ENCODE measurements around the gene COL24A1. TPM values are rescaled to one million over a fixed set of nuclear protein-coding genes. Genes with fewer than 3 reads are reported as not detected.
"Not testable (repeated sequence)": the region's sequence is repeated elsewhere in the genome, so short reads cannot be mapped to it uniquely, and the experiment has no call there.

COL24A1 gene
- total and polyA plus RNA-seq, 7 donors = under 0.01 to 8.6 (median 6.7) TPM; not detected in 1

GRCh38 chr1:85806236-85806965 lies 350.2 kb downstream of the COL24A1 start:
- no peak for DNase-seq
- H3K4me1 ChIP-seq = no peaks in the 10 kb centered on the region
- no peaks in the 10 kb centered on the region for H3K27me3 ChIP-seq
- intact Hi-C loops (cut with DNase I) = no loop called here
- peaks cover 0 to 6% (median 0%) of the 10 kb centered on the region in 4 donors for H3K9me3 ChIP-seq
- H3K4me3 ChIP-seq = no peak overlapping the region
- no peak for TF ChIP-seq POLR2AphosphoS5 (IDR thresholded peaks at IDR 0.05)
- TF ChIP-seq POLR2A (IDR thresholded peaks at IDR 0.05) = no peak
- TF ChIP-seq EP300 (IDR thresholded peaks at IDR 0.05) = no peak
- TF ChIP-seq CTCF (IDR thresholded peaks at IDR 0.05) = no peak
- 15 to 61% methylated on average over 1 of the region's 1 CpG for WGBS, 2 donors
- H3K27ac ChIP-seq = no peak overlapping the region
- H3K36me3 ChIP-seq = no peaks in the 10 kb centered on the region

- WGBS, 2 donors = 92 to 94% methylated on average over 1 of the region's 1 CpG
- no peaks in the 10 kb centered on the region for H3K27me3 ChIP-seq
- no peaks in the 10 kb centered on the region for H3K4me1 ChIP-seq
- H3K36me3 ChIP-seq = no peaks in the 10 kb centered on the region
- no peak for DNase-seq
- no peaks in the 10 kb centered on the region for H3K9me3 ChIP-seq
- intact Hi-C loops (cut with DNase I) = no loop called here
- TF ChIP-seq EP300 (IDR thresholded peaks at IDR 0.05) = no peak
- TF ChIP-seq POLR2A (IDR thresholded peaks at IDR 0.05) = no peak
- no peak for TF ChIP-seq POLR2AphosphoS5 (IDR thresholded peaks at IDR 0.05)
- TF ChIP-seq CTCF (IDR thresholded peaks at IDR 0.05) = no peak
- no peak overlapping the region for H3K4me3 ChIP-seq
- no peak overlapping the region for H3K27ac ChIP-seq
These were observed 355.1 kb downstream of the COL24A1 start for GRCh38 chr1:85801520-85801919.

- Histone ChIP-seq H3K9me3 (no peaks in the 10 kb centered on the region), H3K4me1 (no peaks in the 10 kb centered on the region), H3K4me3 (no peak overlapping the region), H3K27ac (no peak overlapping the region), H3K27me3 (no peaks in the 10 kb centered on the region), H3K36me3 (no peaks in the 10 kb centered on the region)
- DNase-seq = no peak
- intact Hi-C loops (cut with DNase I) = no loop called here
- WGBS, 2 donors = 83 to 87% methylated on average over 2 of the region's 2 CpGs
- no peak for TF ChIP-seq POLR2A (IDR thresholded peaks at IDR 0.05)
- TF ChIP-seq CTCF (IDR thresholded peaks at IDR 0.05) = no peak
- TF ChIP-seq EP300 (IDR thresholded peaks at IDR 0.05) = no peak
- TF ChIP-seq POLR2AphosphoS5 (IDR thresholded peaks at IDR 0.05) = no peak
These were observed 356.8 kb downstream of the COL24A1 start for GRCh38 chr1:85799737-85800136.

DNA sequence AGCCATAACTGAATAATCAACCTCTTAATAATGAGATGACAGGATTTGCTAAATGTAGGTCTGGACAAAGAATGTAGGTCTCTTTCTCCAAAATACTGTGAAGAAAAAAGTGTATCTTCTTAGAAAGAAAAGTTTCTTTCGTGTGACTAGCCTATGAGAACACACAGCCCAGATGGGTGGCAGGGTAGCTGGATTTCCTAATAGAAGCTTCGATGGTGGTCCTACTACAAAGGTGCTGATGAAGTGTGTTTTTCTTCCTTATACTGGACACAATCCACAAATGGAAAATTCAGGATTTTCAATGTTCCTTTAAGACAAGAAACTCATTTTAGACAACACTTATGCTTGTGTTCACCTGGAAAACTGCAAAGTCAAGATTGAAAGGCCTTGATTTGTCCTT lies 358.2 kb downstream of the COL24A1 start:
- H3K9me3 ChIP-seq = no peaks in the 10 kb centered on the region
- 87 to 88% methylated on average over 2 of the region's 2 CpGs for WGBS, 2 donors
- no peaks in the 10 kb centered on the region for H3K36me3 ChIP-seq
- intact Hi-C loops (cut with DNase I) = no loop called here
- TF ChIP-seq EP300 (IDR thresholded peaks at IDR 0.05) (no peak), CTCF (IDR thresholded peaks at IDR 0.05) (no peak), POLR2AphosphoS5 (IDR thresholded peaks at IDR 0.05) (no peak), POLR2A (IDR thresholded peaks at IDR 0.05) (no peak)
- H3K27me3 ChIP-seq = no peaks in the 10 kb centered on the region
- no peak overlapping the region for H3K27ac ChIP-seq
- no peaks in the 10 kb centered on the region for H3K4me1 ChIP-seq
- H3K4me3 ChIP-seq = no peak overlapping the region
- no peak for DNase-seq

DNA sequence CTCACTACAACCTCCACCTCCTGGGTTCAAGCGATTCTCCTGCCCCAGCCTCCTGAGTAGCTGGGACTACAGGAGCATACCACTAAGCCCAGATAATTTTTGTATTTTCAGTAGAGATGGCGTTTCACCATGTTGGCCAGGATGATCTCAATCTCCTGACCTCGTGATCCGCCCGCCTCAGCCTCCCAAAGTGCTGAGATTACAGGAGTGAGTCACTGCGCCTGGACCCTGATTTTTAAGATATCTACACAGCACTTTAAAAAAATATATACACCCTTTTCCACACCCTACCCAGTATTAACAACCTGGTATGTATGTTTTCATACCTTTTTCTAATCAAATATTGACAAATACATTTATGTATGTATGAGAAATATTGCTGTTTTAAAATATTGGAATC lies 379.6 kb downstream of the COL24A1 start:
- H3K4me3 ChIP-seq; H3K9me3 ChIP-seq; DNase-seq; intact Hi-C loops (cut with DNase I); H3K27ac ChIP-seq; H3K27me3 ChIP-seq; H3K36me3 ChIP-seq; H3K4me1 ChIP-seq: not testable (repeated sequence)
- 86 to 93% methylated on average over 6 of the region's 6 CpGs for WGBS, 2 donors

Data from sigmoid colon (tissue), 7 donors.